HCT116 (cell line): ENCODE data around the gene SIRT6. TPM values are rescaled to one million over a fixed set of nuclear protein-coding genes. Genes with fewer than 3 reads are reported as not detected.

Experiments used
- ATAC-seq: fragments of 200-7000 bp; cut with Tn5 transposase; 2 replicates; pipeline ENCODE4 v1.9.1; 2020; ENCODE audit warnings: mild to moderate bottlenecking, moderate library complexity
- BruUV-seq: library from RNA; stranded (reverse); fragments of 400-500 nt; replicated peaks from 2 replicates; lab custom pipeline; 2021; lab: Mats Ljungman, UMichigan
- CTCF ChIA-PET: fragments of 300-600 bp; sonication (Branson Sonifier 250); formaldehyde crosslinking; loops from one replicate; lab custom pipeline; 2021; ENCODE audit warnings: antibody characterized with exemption; lab: Charles Lee
- POLR2A ChIA-PET: fragments of 300-600, 350-600 bp; sonication (Branson Sonifier 250); formaldehyde crosslinking; loops from one replicate; lab custom pipeline; 2021; ENCODE audit warnings: antibody characterized with exemption; lab: Charles Lee
- RAD21 ChIA-PET, 2 experiments: fragments of 300-600 bp; sonication (Branson Sonifier 250); formaldehyde crosslinking; loops; one replicate each; lab custom pipeline; 2023; ENCODE audit warnings: low total read pairs in 2 of 2; ENCODE audit not compliant: uncharacterized antibody in 2 of 2, unreplicated experiment in 2 of 2, low non-redundant PET in 1 of 2; lab: Charles Lee
- DNase-seq: peaks from one replicate; pipeline ENCODE4 v3.0.0-alpha.2; 2010; ENCODE audit warnings: low read depth, low spot score
- H2AFZ ChIP-seq: fragments of 200-600 bp; shearing (Covaris generic), sonication (generic); 2 replicates; pipeline ENCODE4 v1.6.1; 2017; ENCODE audit warnings: low read depth, mixed run types, mixed read lengths, antibody characterized with exemption, low read length; ENCODE audit not compliant: poor library complexity, severe bottlenecking
- H3K27ac ChIP-seq: 2 replicates; pipeline ENCODE4 v1.5.1; 2012; ENCODE audit warnings: low read depth, low read length
- H3K27me3 ChIP-seq: fragments of 200-600 bp; sonication (generic); 2 replicates; pipeline ENCODE4 v1.6.1; 2016; ENCODE audit warnings: mixed run types, low read length, mixed read lengths; ENCODE audit not compliant: insufficient read depth
- H3K36me3 ChIP-seq, 2 experiments: fragments of 200-500 bp in 1 of 2; fragments of 200-600 bp in 1 of 2; sonication (Bioruptor generic) in 1 of 2; sonication (generic) in 1 of 2; 2 replicates each; pipeline versions ENCODE4 v1.5.1 to v1.6.1; 2014 to 2016; ENCODE audit warnings: low read length in 2 of 2, inconsistent platforms in 1 of 2, mixed read lengths in 1 of 2, mixed run types in 1 of 2; ENCODE audit not compliant: insufficient read depth in 2 of 2, control insufficient read depth in 1 of 2
- H3K4me1 ChIP-seq, 2 experiments: fragments of 200-600 bp in 1 of 2; sonication (generic) in 1 of 2; 2 replicates each; pipeline versions ENCODE4 v1.5.1 to v1.6.1; 2012 to 2017; ENCODE audit warnings: low read length in 2 of 2, inconsistent platforms in 1 of 2, mild to moderate bottlenecking in 1 of 2, mixed read lengths in 1 of 2, mixed run types in 1 of 2, moderate library complexity in 1 of 2; ENCODE audit not compliant: insufficient read depth in 2 of 2, control insufficient read depth in 1 of 2
- H3K4me2 ChIP-seq: fragments of 200-600 bp; sonication (generic); 2 replicates; pipeline ENCODE4 v1.6.1; 2017; ENCODE audit warnings: mixed run types, low read length, mixed read lengths
- H3K4me3 ChIP-seq, 2 experiments: fragments of 200-600 bp in 1 of 2; sonication (generic) in 1 of 2; replicated peaks in 1 of 2; 2 replicates each; pipeline ENCODE4 v1.5.1; 2011 to 2016; ENCODE audit warnings: low read length in 2 of 2, control low read depth in 1 of 2, low read depth in 1 of 2, mild to moderate bottlenecking in 1 of 2, mixed read lengths in 1 of 2, mixed run types in 1 of 2
- H3K79me2 ChIP-seq: fragments of 200-600 bp; sonication (generic); 2 replicates; pipeline ENCODE4 v1.6.1; 2017; ENCODE audit warnings: mild to moderate bottlenecking, mixed run types, low read length, moderate library complexity, mixed read lengths; ENCODE audit not compliant: insufficient read depth
- H3K9ac ChIP-seq: fragments of 200-600 bp; sonication (generic); 2 replicates; pipeline ENCODE4 v1.6.1; 2016; ENCODE audit warnings: low read length, mixed read lengths
- H3K9me2 ChIP-seq: fragments of 200-600 bp; sonication (generic), shearing (Covaris generic); 2 replicates; pipeline ENCODE4 v1.6.1; 2017; ENCODE audit warnings: mixed run types, mild to moderate bottlenecking, moderate library complexity; ENCODE audit not compliant: insufficient read depth
- H3K9me3 ChIP-seq, 2 experiments: fragments of 200-500 bp in 1 of 2; fragments of 200-600 bp in 1 of 2; sonication (Bioruptor generic) in 1 of 2; sonication (generic) in 1 of 2; 2 replicates each; pipeline ENCODE4 v1.6.1; 2014 to 2017; ENCODE audit warnings: low read length in 2 of 2, mixed read lengths in 2 of 2, inconsistent platforms in 1 of 2, low read depth in 1 of 2, mild to moderate bottlenecking in 1 of 2, mixed run types in 1 of 2, moderate library complexity in 1 of 2; ENCODE audit not compliant: control insufficient read depth in 1 of 2, insufficient read depth in 1 of 2
- H4K20me1 ChIP-seq: fragments of 200-600 bp; sonication (generic), shearing (Covaris generic); 2 replicates; pipeline ENCODE4 v1.6.1; 2017; ENCODE audit warnings: mixed run types, mild to moderate bottlenecking, moderate library complexity; ENCODE audit not compliant: insufficient read depth
- EGR1 ChIP-seq: IDR thresholded peaks from 2 replicates; pipeline ENCODE4 v1.6.1; 2012; ENCODE audit warnings: low read depth
- EZH2 ChIP-seq: fragments of 200-600 bp; sonication (generic); IDR thresholded peaks from 2 replicates; pipeline ENCODE4 v1.6.1; 2017; ENCODE audit warnings: antibody characterized with exemption, mixed run types
- EZH2phosphoT487 ChIP-seq: fragments of 200-600 bp; IDR thresholded peaks from 2 replicates; pipeline ENCODE4 v1.6.1; 2018; ENCODE audit warnings: antibody characterized with exemption, borderline replicate concordance
- JUND ChIP-seq: IDR thresholded peaks from 2 replicates; pipeline ENCODE4 v1.6.1; 2012
- MAX ChIP-seq: IDR thresholded peaks from 2 replicates; pipeline ENCODE4 v1.6.1; 2012
- SIN3A ChIP-seq: IDR thresholded peaks from 2 replicates; pipeline ENCODE4 v1.6.1; 2012; ENCODE audit warnings: low read depth
- SP1 ChIP-seq: IDR thresholded peaks from 2 replicates; pipeline ENCODE4 v1.6.1; 2012; ENCODE audit warnings: low read depth
- TCF7L2 ChIP-seq: IDR thresholded peaks from 2 replicates; pipeline ENCODE4 v1.7.0; 2011; ENCODE audit warnings: borderline replicate concordance, inconsistent platforms; ENCODE audit not compliant: insufficient read depth, insufficient read length; ENCODE audit errors: extremely low read depth
- YY1 ChIP-seq: IDR thresholded peaks from 2 replicates; pipeline ENCODE4 v1.6.1; 2011; ENCODE audit warnings: low read length, low read depth, moderate library complexity, mild to moderate bottlenecking; ENCODE audit not compliant: insufficient replicate concordance; ENCODE audit errors: extremely low read depth
- ZNF274 ChIP-seq: fragments of 200-500 bp; sonication (Bioruptor generic); IDR thresholded peaks from 2 replicates; pipeline ENCODE4 v1.6.1; 2014; ENCODE audit warnings: mild to moderate bottlenecking, low read depth, low read length, inconsistent platforms
- intact Hi-C: fragments of 100-400 bp; cut with micrococcal nuclease; formaldehyde crosslinking; loops from 2 replicates; pipeline ENCODE4 v1.10.0; 2022
- total RNA-seq: library from RNA; stranded (reverse); gene quantifications from one replicate; pipeline ENCODE4 v1.2.1, GENCODE V29; 2021; ENCODE audit not compliant: unreplicated experiment

The SIRT6 gene
- total RNA-seq, 1 experiment from 2014 or later: 36.3 TPM

GRCh38 chr19:4225885-4226284 lies 43.5 kb upstream of the SIRT6 start:
- no peak for TF ChIP-seq SP1
- TF ChIP-seq EZH2phosphoT487: no peak
- TF ChIP-seq EZH2: no peak
- TF ChIP-seq TCF7L2: no peak
- no peak for TF ChIP-seq EGR1
- TF ChIP-seq YY1: no peak

GRCh38 chr19:4224470-4224869 lies 42.1 kb upstream of the SIRT6 start:
- no peak overlapping the region for H3K4me2 ChIP-seq
- peaks cover 18 to 27% of the 10 kb centered on the region in 2 experiments for H3K4me1 ChIP-seq

More at GRCh38 chr19:4225885-4226284, 43.5 kb upstream of the SIRT6 start:
- ChIA-PET RAD21 (no interaction called here), POLR2A (no interaction called here), CTCF (no interaction called here)
- Histone ChIP-seq H3K79me2 (no peaks in the 10 kb centered on the region), H3K4me3 (no peak overlapping the region), H3K9ac (no peak overlapping the region), H3K9me3 (no peaks in the 10 kb centered on the region), H4K20me1 (no peaks in the 10 kb centered on the region), H3K36me3 (no peaks in the 10 kb centered on the region), H3K9me2 (no peaks in the 10 kb centered on the region), H3K27me3 (no peaks in the 10 kb centered on the region), H2AFZ (no peak overlapping the region), H3K27ac (no peak overlapping the region), H3K4me2 (no peak overlapping the region), H3K4me1 (peaks cover 11 to 21% of the 10 kb centered on the region in 2 experiments)
- intact Hi-C loops: no loop called here
- BruUV-seq: no TSS peak
- no peak for DNase-seq
- ATAC-seq: no peak

More at GRCh38 chr19:4224470-4224869, 42.1 kb upstream of the SIRT6 start:
- ChIA-PET POLR2A (no interaction called here), RAD21 (no interaction called here), CTCF (no interaction called here)
- BruUV-seq: no TSS peak
- H3K9me2 ChIP-seq: no peaks in the 10 kb centered on the region
- no peak overlapping the region for H3K4me3 ChIP-seq
- H3K27ac ChIP-seq: no peak overlapping the region
- H3K27me3 ChIP-seq: no peaks in the 10 kb centered on the region
- DNase-seq: no peak
- TF ChIP-seq JUND: no peak
- no peak for TF ChIP-seq ZNF274
- TF ChIP-seq MAX: no peak
- no peak for TF ChIP-seq SIN3A
- H2AFZ ChIP-seq: no peak overlapping the region
- H3K79me2 ChIP-seq: no peaks in the 10 kb centered on the region
- no peak overlapping the region for H3K9ac ChIP-seq
- ATAC-seq: no peak
- H3K9me3 ChIP-seq: no peaks in the 10 kb centered on the region
- no peaks in the 10 kb centered on the region for H4K20me1 ChIP-seq
- intact Hi-C loops: no loop called here
- H3K36me3 ChIP-seq: no peaks in the 10 kb centered on the region
